HepG2 (cell line): ENCODE data around the gene ELL. TPM values are rescaled to one million over a fixed set of nuclear protein-coding genes. Genes with fewer than 3 reads are reported as not detected.

Source experiments
- DR1 ChIP-seq: sonication (generic); formaldehyde crosslinking; IDR thresholded peaks from 2 replicates; pipeline ENCODE4 v1.8.0; 2021; ENCODE audit warnings: mild to moderate bottlenecking, missing genetic modification reagents, inconsistent platforms
- GABPB1 ChIP-seq: IDR thresholded peaks from 2 replicates; pipeline ENCODE4 v1.6.1; 2016; ENCODE audit warnings: mild to moderate bottlenecking, missing genetic modification reagents, moderate library complexity, missing compliant biosample characterization
- HNRNPLL ChIP-seq: fragments of 200-400 bp; formaldehyde crosslinking; IDR thresholded peaks from 2 replicates; pipeline ENCODE4 v1.6.1; 2017; ENCODE audit warnings: mild to moderate bottlenecking, low read depth, low read length; ENCODE audit not compliant: poor library complexity, severe bottlenecking
- HNRNPUL1 ChIP-seq: fragments of 200-400 bp; formaldehyde crosslinking; IDR thresholded peaks from 2 replicates; pipeline ENCODE4 v1.6.1; 2017; ENCODE audit warnings: low read depth, mild to moderate bottlenecking, low read length, moderate library complexity
- ISX ChIP-seq: sonication (generic); formaldehyde crosslinking; conservative IDR thresholded peaks from 2 replicates; pipeline ENCODE4 v1.5.0; 2020; ENCODE audit warnings: missing genetic modification reagents
- MED8 ChIP-seq: sonication (generic); formaldehyde crosslinking; IDR thresholded peaks from 2 replicates; pipeline ENCODE4 v1.8.1; 2023; ENCODE audit warnings: mild to moderate bottlenecking, missing genetic modification reagents; ENCODE audit not compliant: insufficient replicate concordance
- MYC ChIP-seq: sonication (generic); formaldehyde crosslinking; IDR thresholded peaks from 2 replicates; pipeline ENCODE4 v1.9.0; 2021; ENCODE audit warnings: missing genetic modification reagents, borderline replicate concordance
- RAD21 ChIP-seq: fragments of 450-650 bp; formaldehyde crosslinking; IDR thresholded peaks from 2 replicates; pipeline ENCODE4 v1.5.0; 2020; ENCODE audit warnings: mild to moderate bottlenecking
- SOX5 ChIP-seq: IDR thresholded peaks from 2 replicates; pipeline ENCODE4 v1.6.1; 2016; ENCODE audit warnings: borderline replicate concordance
- SP1 ChIP-seq, 2 experiments: fragments of 450-650 bp in 1 of 2; sonication (generic) in 1 of 2; formaldehyde crosslinking in 1 of 2; IDR thresholded peaks; 2 replicates each; pipeline versions ENCODE4 v1.4.0 to v1.6.1; 2016 to 2020; ENCODE audit warnings: missing genetic modification reagents in 1 of 2
- TBX2 ChIP-seq: sonication (generic); formaldehyde crosslinking; IDR thresholded peaks from 2 replicates; pipeline ENCODE4 v1.5.0; 2020; ENCODE audit warnings: missing genetic modification reagents, mild to moderate bottlenecking, borderline replicate concordance
- UBTF ChIP-seq: sonication (generic); formaldehyde crosslinking; IDR thresholded peaks from 2 replicates; pipeline ENCODE4 v1.4.0; 2020; ENCODE audit warnings: mild to moderate bottlenecking, missing genetic modification reagents
- ZMYM3 ChIP-seq: sonication (generic); formaldehyde crosslinking; IDR thresholded peaks from 2 replicates; pipeline ENCODE4 v1.5.1; 2020; ENCODE audit warnings: mild to moderate bottlenecking, missing genetic modification reagents
- ZNF24 ChIP-seq: fragments of 450-650 bp; IDR thresholded peaks from 2 replicates; pipeline ENCODE4 v1.6.1; 2017; ENCODE audit warnings: antibody characterized with exemption, mild to moderate bottlenecking
- ZNF343 ChIP-seq: sonication (generic); formaldehyde crosslinking; IDR thresholded peaks from 2 replicates; pipeline ENCODE4 v1.4.0; 2020; ENCODE audit warnings: mild to moderate bottlenecking, missing genetic modification reagents
- ZNF543 ChIP-seq: sonication (generic); formaldehyde crosslinking; IDR thresholded peaks from 2 replicates; pipeline ENCODE4 v1.4.0; 2020; ENCODE audit warnings: mild to moderate bottlenecking, missing genetic modification reagents
- ZSCAN12 ChIP-seq: sonication (generic); formaldehyde crosslinking; IDR thresholded peaks from 2 replicates; pipeline ENCODE4 v1.9.0; 2021; ENCODE audit warnings: mild to moderate bottlenecking, missing genetic modification reagents
- polyA plus RNA-seq, 8 experiments: library from polyadenylated mRNA; depleted of rRNA in 3 of 8; stranded (reverse) in 7 of 8; unstranded in 1 of 8; fragments of >200 nt; fragmentation: Illumina TruSeq in 4 of 8; extraction: Trizol in 4 of 8; gene quantifications; 2 replicates each; pipeline versions ENCODE4 v1.2.1 to v1.2.3, GENCODE V29; 2011 to 2016; ENCODE audit warnings: low read depth in 4 of 8, missing spikeins in 1 of 8, mixed read lengths in 1 of 8; ENCODE audit not compliant: insufficient read depth in 1 of 8
- total RNA-seq, 5 experiments: library from RNA; depleted of rRNA; stranded (reverse); fragments of >200 nt; fragmentation: Illumina TruSeq; extraction: Trizol; gene quantifications; 2 replicates each; pipeline ENCODE4 v1.2.3, GENCODE V29; 2016; ENCODE audit warnings: low read depth in 1 of 5

The ELL gene
- total and polyA plus RNA-seq, 2 of the 13 experiments (the other 11 are each of a cell fraction or from before 2014, with no cell fraction given) = 3.7 to 5.4 TPM

GRCh38 chr19:18450931-18451836 is 70.7 kb downstream of the ELL start (continued):
- no peak for TF ChIP-seq MED8 (CRISPR knock-in tag)
- TF ChIP-seq SP1 (IDR thresholded peaks at IDR 0.05) = no peak
- TF ChIP-seq SP1 (CRISPR knock-in tag; IDR thresholded peaks at IDR 0.05) = no peak
- TF ChIP-seq RAD21 (CRISPR knock-in tag) = peak; percentile 96
- no peak for TF ChIP-seq ZMYM3 (CRISPR knock-in tag)
- TF ChIP-seq MYC = peak; percentile 56; the same call in 1 of the 2 replicates
- no peak for TF ChIP-seq DR1 (CRISPR knock-in tag)
- TF ChIP-seq SOX5 (CRISPR knock-in tag) = peak; percentile 8; the same call in 1 of the 2 replicates
- no peak for TF ChIP-seq ISX (CRISPR knock-in tag)
- TF ChIP-seq ZNF24 = no peak
- TF ChIP-seq HNRNPLL = peak; percentile 13
- TF ChIP-seq ZNF543 (CRISPR knock-in tag) = 0 out of 2 replicates have a peak, but pooled peaks have one; percentile 32
- no peak for TF ChIP-seq HNRNPUL1
- TF ChIP-seq UBTF (CRISPR knock-in tag) = peak; percentile 48; the same call in 1 of the 2 replicates
- peak; percentile 66 for TF ChIP-seq GABPB1 (CRISPR knock-in tag)
- peak; percentile 44; the same call in 1 of the 2 replicates for TF ChIP-seq TBX2 (CRISPR knock-in tag)
- no peak for TF ChIP-seq ZSCAN12 (CRISPR knock-in tag)
- TF ChIP-seq ZNF343 (CRISPR knock-in tag) = no peak
- TF ChIP-seq, all 625 proteins: peak for 95
